CD4-positive, alpha-beta T cell treated with Interferon alpha-2 for 1 hour (primary cell): ENCODE measurements around the gene RAD51C.
"Not testable (repeated sequence)": the region's sequence is repeated elsewhere in the genome, so short reads cannot be mapped to it uniquely, and the experiment has no call there.

Source experiments
- DNase-seq, 2 donors: peaks; one replicate each; pipeline ENCODE4 v3.0.0-alpha.2; 2020 to 2022

RAD51C gene

DNA sequence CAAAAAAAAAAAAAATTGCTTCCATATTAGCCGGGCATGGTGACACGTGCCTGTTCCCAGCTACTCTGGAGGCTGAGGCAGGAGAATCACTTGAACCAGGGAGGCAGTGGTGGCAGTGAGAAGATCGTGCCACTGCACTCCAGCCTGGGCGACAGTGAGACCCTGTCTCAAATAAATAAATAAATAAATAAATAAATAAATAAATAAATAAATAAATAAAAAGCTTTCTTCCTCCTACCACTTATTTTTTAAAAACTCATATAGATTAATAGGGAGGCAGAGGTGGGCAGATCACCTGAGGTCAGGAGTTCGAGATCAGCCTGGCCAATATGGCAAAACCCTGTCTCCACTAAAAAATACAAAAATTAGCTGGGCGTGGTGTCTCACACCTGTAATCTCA lies 7.9 kb upstream of the RAD51C start:
- DNase-seq, result not testable (repeated sequence)

DNA sequence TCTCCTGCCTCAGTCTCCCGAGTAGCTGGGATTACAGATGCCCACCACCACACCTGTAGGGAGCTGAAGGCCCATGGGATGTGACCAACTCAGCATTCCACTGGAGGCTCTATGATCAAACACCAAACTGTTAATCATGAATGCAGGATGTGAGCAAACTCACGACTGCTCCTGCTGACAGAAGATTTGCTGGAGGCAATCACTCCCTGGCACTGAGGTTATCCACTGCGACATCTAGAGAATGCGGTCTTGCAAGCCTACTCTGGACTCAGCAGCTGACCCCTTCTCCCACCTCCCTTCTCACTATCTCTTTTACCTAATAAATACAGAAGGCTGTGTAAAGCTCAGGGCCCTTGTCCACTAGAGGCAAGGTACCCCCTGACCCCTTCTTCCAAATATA lies 5.4 kb upstream of the RAD51C start:
- DNase-seq, result no peak

DNA sequence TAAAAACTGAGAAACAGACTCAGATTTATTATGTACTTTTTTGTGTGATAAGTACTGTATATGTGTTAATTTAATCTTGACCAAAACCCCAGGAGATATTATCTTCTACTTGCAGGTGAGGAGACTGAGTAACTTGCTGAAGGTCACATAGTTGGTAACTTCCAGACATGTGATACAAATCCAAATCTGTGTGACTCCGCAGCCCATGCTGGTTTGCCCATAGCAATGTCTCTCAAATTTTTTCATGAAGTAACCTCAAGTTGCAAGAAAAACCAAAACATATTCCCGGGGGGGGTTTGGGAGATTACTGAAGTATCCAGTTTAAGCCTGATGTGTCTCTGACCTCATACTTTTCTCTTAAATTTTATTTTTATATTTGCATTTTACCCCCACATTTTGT lies 3.9 kb upstream of the RAD51C start:
- no peak for DNase-seq

DNA sequence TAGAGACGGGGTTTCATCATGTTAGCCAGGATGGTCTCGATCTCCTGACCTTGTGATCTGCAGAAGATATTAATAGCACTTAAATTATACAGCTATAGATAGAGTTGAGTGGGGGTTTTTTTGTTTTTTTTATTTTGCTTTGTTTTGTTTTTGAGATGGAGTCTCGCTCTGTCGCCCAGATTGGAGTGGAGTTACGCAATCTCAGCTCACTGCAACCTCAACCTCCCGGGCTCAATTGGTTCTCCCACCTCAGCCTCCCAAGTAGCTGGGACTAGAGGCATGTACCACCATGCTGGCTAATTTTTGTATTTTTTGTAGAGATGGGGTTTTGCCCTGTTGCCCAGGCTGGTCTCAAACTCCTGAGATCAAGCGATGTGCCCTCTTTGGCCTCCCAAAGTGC lies 2.4 kb upstream of the RAD51C start:
- DNase-seq, result not testable (repeated sequence)

DNA sequence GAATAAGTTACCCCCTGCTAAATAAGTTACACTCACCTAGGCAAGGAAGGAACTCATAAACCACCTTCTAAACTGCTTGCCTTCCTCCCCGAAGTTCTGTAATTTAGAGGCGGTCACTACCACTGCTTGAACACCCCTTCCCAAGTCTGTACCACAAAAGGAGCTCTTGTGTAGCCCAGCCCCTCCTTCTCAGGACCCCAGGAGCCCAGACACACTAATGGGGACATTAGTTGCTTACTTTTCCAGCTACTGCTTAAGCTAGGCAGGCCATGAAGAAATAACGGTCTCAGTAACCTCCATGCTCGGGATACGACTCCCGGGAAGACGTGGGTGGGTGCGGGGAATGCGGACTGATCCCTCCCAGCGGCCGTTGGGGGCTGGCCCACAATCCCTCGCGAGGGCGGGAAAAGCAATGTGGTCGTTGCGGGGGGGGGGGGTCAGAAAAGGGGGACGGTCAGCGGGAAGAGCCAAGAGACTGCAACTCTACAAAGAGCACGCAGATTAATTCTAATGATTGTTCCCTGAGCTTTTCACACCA lies 632 bp upstream of the RAD51C start, which contains the start of gene TEX14:
TEX14 (minus strand) TSS at position 345 of the 538 bp plus-strand sequence. CDS start 40,044 bp downstream, outside the sequence.
- no peak for DNase-seq

DNA sequence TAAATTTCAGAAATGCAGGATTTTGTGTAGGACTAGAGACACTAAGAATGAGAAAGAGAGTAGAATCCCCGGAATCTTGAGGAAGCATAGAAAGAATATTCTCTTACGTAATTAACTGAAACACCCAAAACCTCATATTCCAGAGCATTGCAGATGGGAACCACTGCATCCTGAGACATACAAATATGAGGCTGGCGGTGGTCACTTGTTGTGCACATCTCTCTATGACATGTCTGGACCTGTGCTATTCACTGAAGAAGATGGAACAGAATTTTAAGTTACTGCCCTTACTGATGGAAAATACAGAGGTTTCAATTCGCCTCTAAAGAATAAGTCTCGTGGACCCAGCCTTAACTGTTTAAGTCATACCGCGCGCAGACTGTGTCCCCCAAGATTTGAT lies 806 bp downstream of the RAD51C start:
- no peak for DNase-seq

DNA sequence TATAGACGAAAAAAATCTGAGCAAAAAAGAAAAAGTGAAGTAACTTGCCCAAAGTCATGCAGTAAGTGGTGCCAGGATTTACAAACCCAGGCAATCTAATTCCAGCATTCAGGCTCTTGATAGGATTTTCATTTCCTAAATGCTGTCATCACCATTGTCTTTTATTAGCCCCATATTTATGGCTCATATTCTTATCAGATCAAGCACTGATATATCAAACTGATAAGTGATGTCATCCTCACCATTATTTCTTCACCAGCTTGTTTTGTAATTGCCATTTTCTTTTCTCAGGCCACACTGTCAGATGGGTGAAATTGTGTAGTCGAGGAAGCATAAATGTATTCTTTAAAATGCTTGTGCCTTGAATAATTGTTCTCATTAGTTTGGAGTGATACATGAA lies 1.3 kb downstream of the RAD51C start:
- DNase-seq, result no peak

DNA sequence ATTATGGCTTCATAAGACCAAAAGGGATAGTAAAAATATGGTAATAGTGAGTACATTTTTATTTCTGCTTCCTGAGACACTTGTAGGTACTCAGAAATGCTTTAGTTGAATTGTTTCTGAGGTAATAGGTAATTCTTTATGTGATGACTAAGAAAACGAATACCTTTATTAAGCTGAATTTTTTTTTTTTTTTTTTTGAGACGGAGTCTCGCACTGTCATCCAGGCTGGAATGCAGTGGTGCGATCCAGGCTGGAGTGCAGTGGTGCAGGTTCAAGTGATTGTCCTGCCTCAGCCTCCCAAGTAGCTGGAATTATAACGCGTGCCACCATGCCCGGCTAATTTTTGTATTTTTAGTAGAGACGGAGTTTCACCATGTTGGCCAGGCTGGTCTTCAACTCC lies 1.9 kb downstream of the RAD51C start:
- DNase-seq, result no peak

DNA sequence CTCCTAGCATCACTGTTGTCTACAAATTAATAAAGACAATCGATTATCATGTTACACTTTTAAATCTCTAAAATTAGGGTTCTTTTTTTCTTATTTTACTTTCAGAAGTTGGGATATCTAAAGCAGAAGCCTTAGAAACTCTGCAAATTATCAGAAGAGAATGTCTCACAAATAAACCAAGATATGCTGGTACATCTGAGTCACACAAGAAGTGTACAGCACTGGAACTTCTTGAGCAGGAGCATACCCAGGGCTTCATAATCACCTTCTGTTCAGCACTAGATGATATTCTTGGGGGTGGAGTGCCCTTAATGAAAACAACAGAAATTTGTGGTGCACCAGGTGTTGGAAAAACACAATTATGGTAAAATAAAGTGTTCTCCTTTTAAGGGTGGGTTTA lies 2.4 kb downstream of the RAD51C start:
- DNase-seq, result no peak

DNA sequence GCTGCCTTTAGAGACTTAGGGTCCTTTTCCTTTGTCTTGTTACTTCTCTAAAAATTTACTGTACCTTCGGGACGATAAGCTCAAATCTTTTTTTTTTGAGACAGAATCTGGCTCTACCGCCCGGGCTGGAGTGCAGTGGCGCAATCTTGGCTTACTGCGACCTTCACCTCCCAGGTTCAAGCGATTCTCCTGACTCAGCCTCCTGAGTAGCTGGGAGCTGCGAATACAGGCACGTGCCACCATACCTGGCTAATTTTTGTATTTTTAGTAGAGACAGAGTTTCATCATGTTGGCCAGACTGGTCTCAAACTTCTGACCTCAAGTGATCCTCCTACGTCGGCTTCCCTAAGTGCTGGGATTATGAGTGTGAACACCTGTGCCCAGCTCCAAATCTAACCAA lies 7.4 kb downstream of the RAD51C start:
- no peak for DNase-seq

DNA sequence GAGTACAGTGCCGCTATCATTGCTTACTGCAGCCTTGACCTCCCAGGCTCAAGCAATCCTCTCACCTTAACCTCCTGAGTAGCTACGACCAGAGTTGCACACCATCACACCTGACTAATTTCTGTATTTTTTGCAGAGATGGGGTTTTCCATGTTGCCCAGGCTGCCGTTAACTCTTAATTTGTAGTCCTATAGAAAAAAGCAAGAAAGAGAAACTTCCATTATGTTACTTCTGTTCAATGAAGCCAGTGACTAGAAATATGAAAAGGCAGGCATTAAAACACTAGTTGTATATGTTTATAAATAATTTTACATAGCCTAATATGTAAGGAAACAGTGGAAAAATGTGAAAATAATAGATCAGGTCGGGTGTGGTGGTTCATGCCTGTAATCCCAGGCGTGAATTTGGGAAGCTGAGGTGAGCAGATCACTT lies 9.7 kb downstream of the RAD51C start:
- DNase-seq, result no peak

DNA sequence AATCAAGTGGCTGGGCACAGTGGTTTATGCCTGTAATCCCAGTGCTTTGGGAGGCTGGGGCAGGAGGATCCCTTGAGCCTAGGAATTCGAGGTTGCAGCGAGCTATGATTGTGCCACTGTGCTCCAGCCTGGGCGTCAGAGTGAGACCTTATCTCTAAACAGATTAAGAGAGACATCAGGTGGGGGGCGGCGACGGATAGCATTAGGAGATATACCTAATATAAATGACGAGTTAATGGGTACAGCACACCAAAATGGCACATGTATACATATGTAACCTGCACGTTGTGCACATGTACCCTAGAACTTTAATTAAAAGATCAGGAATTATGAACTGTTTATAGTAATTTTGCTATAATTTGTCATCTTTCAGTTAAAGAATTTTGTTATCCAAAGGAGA lies 10.3 kb downstream of the RAD51C start:
- DNase-seq, result no peak

DNA sequence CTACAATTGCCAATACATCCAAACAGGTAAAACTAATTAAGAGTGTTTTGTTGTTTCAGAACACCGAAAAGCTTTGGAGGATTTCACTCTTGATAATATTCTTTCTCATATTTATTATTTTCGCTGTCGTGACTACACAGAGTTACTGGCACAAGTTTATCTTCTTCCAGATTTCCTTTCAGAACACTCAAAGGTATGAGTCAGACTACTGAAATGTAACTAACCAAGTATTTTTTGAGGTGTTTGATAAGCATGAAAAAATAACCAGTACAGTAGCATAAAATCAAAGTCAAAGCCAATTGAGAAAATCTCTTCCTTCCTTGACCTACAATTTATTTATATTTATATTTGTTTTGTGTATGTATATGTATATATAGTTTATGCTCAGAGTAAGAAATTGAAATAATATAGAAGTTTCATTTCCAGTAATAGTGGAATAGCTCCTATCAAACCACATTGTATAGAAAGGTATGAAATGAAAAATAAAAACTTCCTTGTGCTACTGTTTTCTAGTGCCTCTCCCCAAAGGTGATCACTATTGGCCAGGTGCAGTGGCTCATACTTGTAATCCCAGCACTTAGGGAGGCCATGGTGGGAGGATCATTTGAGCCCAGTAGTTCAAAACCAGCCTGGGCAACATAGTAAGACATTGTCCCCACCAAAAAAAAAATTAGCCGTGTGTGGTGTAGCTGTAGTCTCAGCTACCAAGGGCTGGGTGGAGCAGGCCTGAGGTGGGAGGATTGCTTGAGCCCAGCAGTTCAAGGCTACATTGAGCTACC lies 10.9 kb downstream of the RAD51C start:
- DNase-seq, result no peak

DNA sequence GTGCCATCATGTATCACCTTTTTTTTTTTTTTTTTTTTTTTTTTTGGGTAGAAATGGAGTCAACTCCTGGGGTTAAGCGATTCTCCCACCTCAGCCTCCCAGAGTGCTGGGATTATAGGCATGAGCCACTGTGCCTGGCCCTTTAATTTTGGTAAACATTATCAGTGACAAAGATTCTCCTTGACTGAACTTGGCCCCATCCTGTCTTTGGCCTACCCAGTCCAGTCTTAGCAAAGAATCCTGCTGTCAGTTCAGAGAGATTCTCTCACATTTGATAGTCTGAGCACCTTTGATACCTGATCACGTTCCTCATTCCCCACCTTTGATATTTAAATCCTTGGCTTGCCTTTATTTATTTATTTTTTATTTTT lies 11.5 kb downstream of the RAD51C start:
- DNase-seq, result no peak

DNA sequence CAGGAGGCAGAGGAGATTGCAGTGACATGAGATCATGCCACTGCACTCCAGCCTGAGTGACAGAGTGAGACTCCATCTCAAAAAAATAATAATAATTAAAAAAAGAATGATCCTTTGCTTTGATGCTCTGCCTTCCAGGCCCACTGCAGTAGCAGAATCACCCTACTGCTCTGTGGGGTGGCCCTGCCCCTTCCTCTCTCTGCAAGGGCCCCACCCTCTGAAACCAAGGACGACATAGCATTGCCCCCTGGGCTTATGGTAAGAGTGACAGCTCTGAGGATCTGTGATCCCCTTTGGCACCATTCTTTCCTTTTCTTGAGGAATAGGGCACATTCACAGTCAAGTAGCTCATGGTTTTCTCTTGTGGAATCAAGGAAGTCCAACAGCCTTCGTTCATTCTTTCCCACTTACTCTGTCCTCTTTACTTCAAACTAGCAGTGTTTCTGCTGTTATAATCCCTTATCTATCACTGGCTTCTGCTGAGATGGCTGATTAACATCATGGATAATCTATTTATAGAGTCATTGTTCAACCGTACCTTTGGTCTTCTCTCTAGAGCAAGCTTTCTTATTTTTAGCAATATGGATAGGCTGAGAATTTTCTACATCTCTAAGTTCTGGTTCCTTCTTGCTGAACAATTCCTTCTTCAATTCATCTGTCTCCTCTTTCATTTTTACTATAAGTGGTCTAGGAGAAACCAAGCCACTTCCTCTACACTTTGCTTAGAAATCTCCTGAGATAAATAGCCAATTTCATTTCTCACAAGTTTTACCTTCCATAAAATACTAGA lies 14.1 kb downstream of the RAD51C start:
- DNase-seq, result no peak

DNA sequence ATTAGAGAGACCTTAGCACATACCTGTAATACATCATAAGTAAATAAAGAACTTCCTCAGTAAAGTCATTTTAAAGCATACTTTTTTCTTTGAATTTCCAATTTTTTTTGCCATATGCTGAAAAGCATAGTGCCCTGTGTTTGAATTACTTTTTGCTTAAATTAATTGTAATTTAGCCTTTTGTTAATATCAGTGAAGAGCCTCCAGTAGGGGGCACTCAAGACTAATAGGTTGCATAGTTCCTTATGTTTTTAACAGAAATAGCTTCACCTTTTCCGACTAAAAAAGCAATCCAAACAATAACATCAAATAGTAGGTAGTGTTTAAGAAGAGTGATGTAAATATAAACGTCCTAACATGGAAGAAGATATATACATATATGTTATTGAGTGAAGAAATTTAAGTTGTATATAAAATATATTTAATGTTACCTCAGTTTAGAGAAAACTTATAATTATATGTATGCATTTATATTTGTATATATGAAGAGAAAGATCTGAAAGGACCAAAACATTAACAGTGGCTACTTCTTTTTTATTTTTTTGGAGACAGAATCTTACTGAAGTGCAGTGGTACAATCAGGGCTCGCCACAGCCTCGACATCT lies 18.6 kb downstream of the RAD51C start:
- peak; percentile 24 to 61 for DNase-seq

DNA sequence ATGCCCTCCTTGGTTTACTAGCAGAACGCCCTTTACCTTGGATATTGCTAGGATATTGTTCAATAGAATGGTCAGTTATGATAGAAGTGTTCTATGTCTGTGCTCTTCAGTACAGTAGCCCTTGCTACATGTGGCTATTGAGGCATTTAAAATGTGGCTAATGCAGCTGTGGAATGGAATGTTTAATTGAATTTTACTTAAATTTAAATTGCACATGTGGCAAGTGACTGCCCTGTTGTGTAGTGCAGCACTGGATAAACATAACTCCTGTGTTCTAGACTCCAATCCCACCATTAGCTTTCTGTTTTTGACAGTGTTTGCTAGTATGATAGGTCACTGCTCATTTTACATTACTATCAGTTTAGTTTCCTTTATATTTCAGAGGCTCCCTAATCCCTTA lies 29.9 kb downstream of the RAD51C start:
- DNase-seq, result no peak

DNA sequence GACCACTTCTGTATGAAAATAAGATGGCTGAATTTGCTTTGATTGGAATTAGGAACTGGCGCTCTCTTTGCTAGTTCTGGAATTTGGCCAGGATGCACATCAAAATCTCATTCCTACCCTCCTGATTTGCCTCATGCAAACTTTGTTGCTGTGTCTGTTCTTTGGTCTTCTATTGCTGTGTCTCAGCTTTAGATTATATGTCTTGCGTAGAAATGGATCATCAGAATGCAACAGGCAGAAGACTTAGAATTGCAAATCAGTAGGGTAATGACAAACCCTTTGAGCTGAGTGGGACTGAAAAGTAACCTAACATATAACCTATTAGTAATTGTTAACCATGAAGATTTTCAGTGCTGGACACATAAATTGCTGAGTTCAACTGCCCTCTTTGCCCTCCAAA lies 30.3 kb downstream of the RAD51C start:
- DNase-seq, result no peak

DNA sequence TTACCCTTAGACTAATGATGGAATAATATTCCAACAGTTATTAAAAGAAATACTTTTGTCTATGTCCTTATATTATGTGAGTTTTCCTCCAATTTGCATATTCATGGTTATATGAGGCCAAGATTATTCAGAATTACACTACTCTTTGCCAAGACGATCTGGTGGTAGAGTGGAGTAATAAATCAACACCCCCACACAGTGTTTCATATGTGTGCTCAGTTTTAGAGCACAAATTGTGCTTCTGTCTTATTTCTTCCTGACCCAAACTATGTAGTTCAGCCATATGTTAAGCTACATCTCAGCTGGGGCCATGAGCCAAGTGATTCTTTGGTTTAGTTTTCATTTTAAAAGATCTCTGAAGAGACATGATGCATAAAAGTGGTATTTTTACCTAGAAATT lies 36.4 kb downstream of the RAD51C start:
- DNase-seq, result no peak

DNA sequence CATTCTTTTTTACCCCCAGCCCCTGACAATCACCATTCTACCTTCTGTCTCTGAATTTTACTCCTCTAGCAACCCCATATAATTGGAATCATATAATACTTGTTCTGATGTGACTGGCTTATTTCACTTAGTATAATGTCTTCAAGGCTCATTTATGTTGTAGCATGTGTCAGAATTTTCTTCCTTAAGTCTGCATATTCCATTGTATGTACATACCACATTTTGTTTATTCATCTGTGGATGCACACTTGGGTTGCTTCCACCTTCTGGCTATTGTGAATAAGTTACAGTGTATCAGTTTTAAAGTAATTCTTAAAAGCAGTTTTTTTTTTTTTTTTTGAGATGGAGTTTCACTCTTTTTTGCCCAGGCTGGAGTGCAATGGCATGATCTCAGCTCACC lies 38.5 kb downstream of the RAD51C start:
- no peak for DNase-seq

DNA sequence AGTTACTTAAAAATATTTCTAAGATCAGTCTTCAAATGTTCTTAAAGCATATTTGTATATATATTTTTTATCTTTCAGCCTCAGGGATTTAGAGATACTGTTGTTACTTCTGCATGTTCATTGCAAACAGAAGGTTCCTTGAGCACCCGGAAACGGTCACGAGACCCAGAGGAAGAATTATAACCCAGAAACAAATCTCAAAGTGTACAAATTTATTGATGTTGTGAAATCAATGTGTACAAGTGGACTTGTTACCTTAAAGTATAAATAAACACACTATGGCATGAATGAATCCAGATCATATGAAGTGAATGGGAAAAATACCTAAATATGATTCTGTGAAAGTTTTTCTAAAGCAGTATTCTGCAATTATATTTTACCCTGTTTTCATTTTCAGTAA lies 41.6 kb downstream of the RAD51C start:
- no peak for DNase-seq

DNA sequence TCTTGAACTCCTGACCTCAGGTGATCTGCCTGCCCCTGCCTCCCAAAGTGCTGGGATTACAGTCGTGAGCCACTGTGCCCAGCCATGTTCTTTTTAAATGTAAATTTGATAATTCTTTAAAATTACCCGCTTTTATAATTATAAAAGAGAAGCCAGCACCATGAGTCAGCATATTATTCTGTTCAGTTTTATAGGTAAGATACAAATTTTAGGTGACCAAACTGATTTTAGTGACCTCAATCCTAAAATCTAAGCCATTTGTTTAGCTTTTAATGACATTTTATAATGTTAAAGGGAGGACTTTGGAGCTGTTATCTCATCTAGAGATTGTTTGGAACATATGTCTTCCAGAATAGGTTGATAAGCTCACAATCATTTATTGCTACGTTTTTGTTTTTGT lies 42.4 kb downstream of the RAD51C start:
- DNase-seq, result no peak

DNA sequence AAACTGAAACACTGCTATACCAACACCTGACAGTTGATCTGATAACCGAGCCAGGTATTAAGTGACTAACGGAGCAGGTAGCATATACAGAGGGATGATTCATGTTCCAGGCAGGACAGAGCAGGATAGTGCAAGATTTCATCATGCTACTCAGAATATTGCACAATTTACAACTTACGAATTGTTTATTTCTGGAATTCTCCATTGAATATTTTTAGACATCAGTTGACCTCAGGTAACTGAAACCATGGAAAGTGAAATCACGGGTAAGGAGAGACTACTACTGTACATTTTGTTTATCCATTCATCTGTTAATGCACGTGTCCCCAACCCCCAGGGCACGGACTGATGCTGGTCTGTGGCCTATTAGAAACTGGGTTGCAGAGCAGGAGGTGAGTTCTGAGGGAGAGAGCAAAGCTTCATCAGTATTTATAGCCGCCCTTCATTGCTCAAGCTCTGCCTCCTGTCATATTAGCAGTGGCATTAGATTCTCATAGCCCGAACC lies 48.8 kb downstream of the RAD51C start:
- no peak for DNase-seq

DNA sequence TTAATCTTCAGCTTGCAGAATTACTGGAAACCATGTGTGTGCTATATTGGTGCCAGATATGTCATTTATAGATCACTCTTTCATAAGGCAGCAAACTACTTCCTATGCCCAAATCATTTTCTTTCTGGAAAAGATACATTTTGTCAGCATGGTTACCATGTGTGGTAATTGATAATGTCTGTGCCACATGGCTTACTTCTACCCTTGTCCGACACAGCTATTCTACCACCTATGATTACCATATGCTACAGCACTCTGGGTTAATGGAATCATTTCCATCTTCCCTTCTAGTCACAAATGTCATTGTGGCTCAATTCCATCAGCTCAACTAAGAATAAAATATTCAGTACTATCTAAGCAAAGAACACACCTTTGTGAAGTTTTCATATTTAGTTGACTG lies 55.3 kb downstream of the RAD51C start:
- DNase-seq, result no peak
